Liver (tissue), 9 donors: ENCODE results near the gene LDB3. TPM values are rescaled to one million over a fixed set of nuclear protein-coding genes. Genes with fewer than 3 reads are reported as not detected.

Source experiments
- DNase-seq: peaks from one replicate; pipeline ENCODE4 v3.0.0-alpha.2; 2017; ENCODE audit warnings: low spot score
- H3K27ac ChIP-seq, 2 donors: one replicate each; pipeline ENCODE4 v1.7.0; 2013; ENCODE audit warnings: inconsistent platforms in 2 of 2, low read length in 2 of 2, control low read depth in 1 of 2, low read depth in 1 of 2, mild to moderate bottlenecking in 1 of 2
- H3K27me3 ChIP-seq, 4 donors: one replicate each; pipeline versions ENCODE4 v1.6.1 to v1.7.0; 2013; ENCODE audit warnings: low read length in 3 of 4, inconsistent platforms in 1 of 4, mild to moderate bottlenecking in 1 of 4, moderate library complexity in 1 of 4; ENCODE audit not compliant: control insufficient read depth in 4 of 4, insufficient read depth in 4 of 4
- H3K36me3 ChIP-seq, 4 donors: one replicate each; pipeline versions ENCODE4 v1.6.1 to v1.7.0; 2013; ENCODE audit warnings: low read length in 3 of 4, mild to moderate bottlenecking in 3 of 4, low read depth in 1 of 4, moderate library complexity in 1 of 4; ENCODE audit not compliant: control insufficient read depth in 4 of 4, insufficient read depth in 3 of 4
- H3K4me1 ChIP-seq, 4 donors: one replicate each; pipeline versions ENCODE4 v1.6.1 to v1.7.0; 2013; ENCODE audit warnings: low read length in 3 of 4, mild to moderate bottlenecking in 3 of 4, moderate library complexity in 1 of 4; ENCODE audit not compliant: control insufficient read depth in 4 of 4, insufficient read depth in 4 of 4
- H3K4me3 ChIP-seq, 3 donors: one replicate each; pipeline versions ENCODE4 v1.6.1 to v1.7.0; 2013; ENCODE audit warnings: low read length in 3 of 3, control low read depth in 1 of 3, low read depth in 1 of 3, mild to moderate bottlenecking in 1 of 3
- H3K9ac ChIP-seq, 2 donors: one replicate each; pipeline ENCODE4 v1.7.0; 2013; ENCODE audit warnings: low read length in 2 of 2, mild to moderate bottlenecking in 2 of 2, moderate library complexity in 2 of 2, control low read depth in 1 of 2, low read depth in 1 of 2
- H3K9me3 ChIP-seq, 4 donors: one replicate each; pipeline versions ENCODE4 v1.6.1 to v1.7.0; 2013; ENCODE audit warnings: low read length in 3 of 4; ENCODE audit not compliant: control insufficient read depth in 4 of 4
- EGR1 ChIP-seq, 2 donors: IDR thresholded peaks; 2 replicates each; pipeline ENCODE4 v1.6.1; 2016 to 2018; ENCODE audit warnings: antibody characterized with exemption in 2 of 2, low read depth in 2 of 2
- FOXA1 ChIP-seq: IDR thresholded peaks from 2 replicates; pipeline ENCODE4 v1.6.1; 2016; ENCODE audit warnings: antibody characterized with exemption
- FOXA2 ChIP-seq: IDR thresholded peaks from 2 replicates; pipeline ENCODE4 v1.6.1; 2016; ENCODE audit warnings: antibody characterized with exemption
- GABPA ChIP-seq, 2 donors: IDR thresholded peaks in 1 of 2; conservative IDR thresholded peaks in 1 of 2; 2 replicates each; pipeline ENCODE4 v1.6.1; 2016; ENCODE audit warnings: antibody characterized with exemption in 2 of 2, mild to moderate bottlenecking in 1 of 2, moderate library complexity in 1 of 2
- HNF4A ChIP-seq, 2 donors: conservative IDR thresholded peaks; 2 replicates each; pipeline ENCODE4 v1.6.1; 2016; ENCODE audit warnings: antibody characterized with exemption in 2 of 2, mild to moderate bottlenecking in 2 of 2
- HNF4G ChIP-seq: IDR thresholded peaks from 2 replicates; pipeline ENCODE4 v1.6.1; 2016; ENCODE audit warnings: antibody characterized with exemption
- JUND ChIP-seq, 2 donors: IDR thresholded peaks; 2 replicates each; pipeline ENCODE4 v1.6.1; 2016; ENCODE audit warnings: antibody characterized with exemption in 2 of 2
- NR2F2 ChIP-seq: IDR thresholded peaks from 2 replicates; pipeline ENCODE4 v1.6.1; 2016; ENCODE audit warnings: antibody characterized with exemption
- RAD21 ChIP-seq, 2 donors: IDR thresholded peaks; 2 replicates each; pipeline ENCODE4 v1.6.1; 2016; ENCODE audit warnings: antibody characterized with exemption in 2 of 2, mild to moderate bottlenecking in 2 of 2
- RXRA ChIP-seq, 2 donors: IDR thresholded peaks; 2 replicates each; pipeline ENCODE4 v1.6.1; 2017 to 2018; ENCODE audit warnings: antibody characterized with exemption in 2 of 2, mild to moderate bottlenecking in 1 of 2
- SP1 ChIP-seq: IDR thresholded peaks from 2 replicates; pipeline ENCODE4 v1.6.1; 2018; ENCODE audit warnings: antibody characterized with exemption, mild to moderate bottlenecking
- TAF1 ChIP-seq: conservative IDR thresholded peaks from 2 replicates; pipeline ENCODE4 v1.6.1; 2016; ENCODE audit warnings: antibody characterized with exemption, mild to moderate bottlenecking
- YY1 ChIP-seq: IDR thresholded peaks from 2 replicates; pipeline ENCODE4 v1.6.1; 2016; ENCODE audit warnings: antibody characterized with exemption, mild to moderate bottlenecking
- WGBS: extraction: QIAGEN DNeasy Blood & Tissue Kit; methylation state at CpG from one replicate; pipeline ENCODE4 v1.1.7; 2013; 5-methylcytosine and 5-hydroxymethylcytosine counted together
- polyA plus RNA-seq, 2 donors: library from polyadenylated mRNA; stranded (reverse) in 1 of 2; unstranded in 1 of 2; fragments of 200-250 nt in 1 of 2; fragments of >200 nt in 1 of 2; fragmentation: Nextera tagmentation in 1 of 2; extraction: Ambion mirVana in 1 of 2; gene quantifications; one replicate each; pipeline versions ENCODE4 v1.2.1 to v1.2.3, GENCODE V29; 2013 to 2015
- total RNA-seq, 2 donors: library from RNA; depleted of rRNA; stranded (reverse); fragments of >200 nt; gene quantifications; one replicate each; pipeline ENCODE4 v1.2.3, GENCODE V29; 2014
- TF ChIP-seq, protein P1 (sequence below): IDR thresholded peaks from 2 replicates; pipeline ENCODE4 v1.6.1; 2016; ENCODE audit warnings: antibody characterized with exemption, mild to moderate bottlenecking
- TF ChIP-seq, protein P2 (sequence below): IDR thresholded peaks from 2 replicates; pipeline ENCODE4 v1.6.1; 2016; ENCODE audit warnings: antibody characterized with exemption
- donor health status: healthy.
- donor health status: healthy.
- donor health status: healthy.
- donor health status: healthy.
- donor health status: healthy.

The LDB3 gene, protein sequence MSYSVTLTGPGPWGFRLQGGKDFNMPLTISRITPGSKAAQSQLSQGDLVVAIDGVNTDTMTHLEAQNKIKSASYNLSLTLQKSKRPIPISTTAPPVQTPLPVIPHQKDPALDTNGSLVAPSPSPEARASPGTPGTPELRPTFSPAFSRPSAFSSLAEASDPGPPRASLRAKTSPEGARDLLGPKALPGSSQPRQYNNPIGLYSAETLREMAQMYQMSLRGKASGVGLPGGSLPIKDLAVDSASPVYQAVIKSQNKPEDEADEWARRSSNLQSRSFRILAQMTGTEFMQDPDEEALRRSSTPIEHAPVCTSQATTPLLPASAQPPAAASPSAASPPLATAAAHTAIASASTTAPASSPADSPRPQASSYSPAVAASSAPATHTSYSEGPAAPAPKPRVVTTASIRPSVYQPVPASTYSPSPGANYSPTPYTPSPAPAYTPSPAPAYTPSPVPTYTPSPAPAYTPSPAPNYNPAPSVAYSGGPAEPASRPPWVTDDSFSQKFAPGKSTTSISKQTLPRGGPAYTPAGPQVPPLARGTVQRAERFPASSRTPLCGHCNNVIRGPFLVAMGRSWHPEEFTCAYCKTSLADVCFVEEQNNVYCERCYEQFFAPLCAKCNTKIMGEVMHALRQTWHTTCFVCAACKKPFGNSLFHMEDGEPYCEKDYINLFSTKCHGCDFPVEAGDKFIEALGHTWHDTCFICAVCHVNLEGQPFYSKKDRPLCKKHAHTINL
- total RNA-seq (under 1 TPM; 0.09 to 0.42 TPM), polyA plus RNA-seq (under 1 TPM in 1 of 2 donors, not detected in 1; 0.15 TPM)

DNA sequence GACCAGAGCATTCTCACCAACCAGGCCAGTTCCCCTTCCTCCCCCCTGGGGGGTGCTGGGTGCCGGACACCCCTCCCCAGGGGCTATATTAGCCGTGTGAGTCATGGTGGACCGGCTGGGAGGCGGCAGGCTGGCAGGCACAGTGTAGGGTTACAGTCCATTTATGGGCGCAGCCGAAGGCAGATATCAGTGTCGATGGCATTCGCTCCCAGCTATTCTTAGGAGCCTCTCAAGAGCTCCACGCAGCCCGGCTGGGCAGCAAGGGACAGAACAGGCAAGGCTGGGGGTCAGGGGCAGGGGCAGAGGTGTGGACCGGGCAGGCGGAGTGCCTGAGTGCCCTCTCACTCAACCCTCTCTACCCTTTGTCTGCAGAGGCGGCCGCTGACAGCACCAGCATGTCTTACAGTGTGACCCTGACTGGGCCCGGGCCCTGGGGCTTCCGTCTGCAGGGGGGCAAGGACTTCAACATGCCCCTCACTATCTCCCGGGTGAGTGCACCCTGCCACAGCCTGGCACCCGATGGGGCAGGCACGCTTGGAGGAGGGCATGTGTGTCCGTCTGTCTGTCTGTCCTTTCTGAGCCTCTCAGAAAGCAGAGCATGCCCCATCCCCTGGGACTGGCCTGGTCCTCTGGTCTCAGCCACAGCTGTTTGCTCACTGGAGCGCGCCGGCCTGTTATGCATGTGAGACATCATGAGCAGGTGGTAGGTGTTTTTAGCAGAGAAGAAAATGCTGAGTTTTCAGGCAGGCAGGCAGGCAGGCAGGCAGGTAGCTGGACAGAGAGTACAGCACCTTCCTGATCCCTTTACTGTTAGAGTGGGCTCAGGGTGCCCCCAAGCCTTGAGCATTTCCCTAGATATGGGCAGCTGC is at the start of gene LDB3:
Gene LDB3, plus strand, starts transcription at position 215 of the 869 bp plus-strand sequence. Its CDS starts 181 bp downstream, at position 396.
- TF ChIP-seq GABPA (IDR thresholded peaks at IDR 0.05 in 1 of 2, conservative IDR thresholded peaks at IDR 0.05 in 1 of 2) (no peak), NR2F2 (no peak), HNF4A (conservative IDR thresholded peaks at IDR 0.05) (no peak), RAD21 (IDR thresholded peaks at IDR 0.05) (no peak), FOXA1 (no peak), YY1 (no peak), RXRA (IDR thresholded peaks at IDR 0.05) (no peak), TAF1 (no peak), HNF4G (no peak), JUND (IDR thresholded peaks at IDR 0.05) (no peak), SP1 (no peak), EGR1 (IDR thresholded peaks at IDR 0.05; ENCODE audit: low read depth in 2 of 2) (no peak), FOXA2 (no peak)
- TF ChIP-seq, protein P1, sequence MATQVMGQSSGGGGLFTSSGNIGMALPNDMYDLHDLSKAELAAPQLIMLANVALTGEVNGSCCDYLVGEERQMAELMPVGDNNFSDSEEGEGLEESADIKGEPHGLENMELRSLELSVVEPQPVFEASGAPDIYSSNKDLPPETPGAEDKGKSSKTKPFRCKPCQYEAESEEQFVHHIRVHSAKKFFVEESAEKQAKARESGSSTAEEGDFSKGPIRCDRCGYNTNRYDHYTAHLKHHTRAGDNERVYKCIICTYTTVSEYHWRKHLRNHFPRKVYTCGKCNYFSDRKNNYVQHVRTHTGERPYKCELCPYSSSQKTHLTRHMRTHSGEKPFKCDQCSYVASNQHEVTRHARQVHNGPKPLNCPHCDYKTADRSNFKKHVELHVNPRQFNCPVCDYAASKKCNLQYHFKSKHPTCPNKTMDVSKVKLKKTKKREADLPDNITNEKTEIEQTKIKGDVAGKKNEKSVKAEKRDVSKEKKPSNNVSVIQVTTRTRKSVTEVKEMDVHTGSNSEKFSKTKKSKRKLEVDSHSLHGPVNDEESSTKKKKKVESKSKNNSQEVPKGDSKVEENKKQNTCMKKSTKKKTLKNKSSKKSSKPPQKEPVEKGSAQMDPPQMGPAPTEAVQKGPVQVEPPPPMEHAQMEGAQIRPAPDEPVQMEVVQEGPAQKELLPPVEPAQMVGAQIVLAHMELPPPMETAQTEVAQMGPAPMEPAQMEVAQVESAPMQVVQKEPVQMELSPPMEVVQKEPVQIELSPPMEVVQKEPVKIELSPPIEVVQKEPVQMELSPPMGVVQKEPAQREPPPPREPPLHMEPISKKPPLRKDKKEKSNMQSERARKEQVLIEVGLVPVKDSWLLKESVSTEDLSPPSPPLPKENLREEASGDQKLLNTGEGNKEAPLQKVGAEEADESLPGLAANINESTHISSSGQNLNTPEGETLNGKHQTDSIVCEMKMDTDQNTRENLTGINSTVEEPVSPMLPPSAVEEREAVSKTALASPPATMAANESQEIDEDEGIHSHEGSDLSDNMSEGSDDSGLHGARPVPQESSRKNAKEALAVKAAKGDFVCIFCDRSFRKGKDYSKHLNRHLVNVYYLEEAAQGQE = no peak
- TF ChIP-seq, protein P2, sequence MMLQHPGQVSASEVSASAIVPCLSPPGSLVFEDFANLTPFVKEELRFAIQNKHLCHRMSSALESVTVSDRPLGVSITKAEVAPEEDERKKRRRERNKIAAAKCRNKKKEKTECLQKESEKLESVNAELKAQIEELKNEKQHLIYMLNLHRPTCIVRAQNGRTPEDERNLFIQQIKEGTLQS = no peak
- H3K4me1 ChIP-seq = no peaks in the 10 kb centered on the region
- H3K9me3 ChIP-seq = no peaks in the 10 kb centered on the region
- DNase-seq = no peak
- H3K4me3 ChIP-seq = no peak within 1 kb of the TSS
- H3K36me3 ChIP-seq = no peaks in the 10 kb centered on the region
- H3K27me3 ChIP-seq = no peaks in the 10 kb centered on the region
- H3K27ac ChIP-seq = no peak within 1 kb of the TSS
- 83% methylated on average over 23 of the region's 23 CpGs for WGBS
- no peak within 1 kb of the TSS for H3K9ac ChIP-seq

DNA sequence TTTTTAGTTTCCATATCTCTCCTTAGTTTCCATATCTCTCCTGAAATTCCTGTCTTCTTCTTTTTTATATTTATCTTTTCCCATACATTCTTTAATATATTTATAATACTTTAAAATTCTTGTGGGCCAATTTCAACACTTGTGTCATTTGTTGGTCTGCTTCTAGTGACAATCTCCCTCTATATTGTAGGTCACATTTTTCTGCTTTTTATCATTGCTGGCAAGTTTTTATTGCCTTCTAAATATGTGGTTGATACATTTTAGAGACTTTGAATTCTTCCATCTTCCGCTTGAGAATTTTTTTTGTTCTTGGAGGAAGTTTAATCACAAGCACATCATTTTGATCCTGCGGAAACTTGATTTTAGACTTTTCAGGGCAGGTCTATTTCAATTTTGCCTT is 40.0 kb upstream of the LDB3 start:
- H3K9me3 ChIP-seq = no peaks in the 10 kb centered on the region
- H3K27ac ChIP-seq = no peak overlapping the region
- WGBS = 95% methylated on average over 2 of the region's 2 CpGs
- H3K4me1 ChIP-seq = peaks cover 0 to 12% (median 6%) of the 10 kb centered on the region in 4 donors
- H3K4me3 ChIP-seq = no peak overlapping the region
- DNase-seq = no peak
- no peaks in the 10 kb centered on the region for H3K27me3 ChIP-seq
- H3K36me3 ChIP-seq = no peaks in the 10 kb centered on the region
- no peak for TF ChIP-seq FOXA1
- no peak for TF ChIP-seq RAD21 (IDR thresholded peaks at IDR 0.05)
- no peak for TF ChIP-seq FOXA2
- no peak overlapping the region for H3K9ac ChIP-seq
